ENCODE results near the gene SLC6A19. TPM values are rescaled to one million over a fixed set of nuclear protein-coding genes. Genes with fewer than 3 reads are reported as not detected.

SLC6A19 gene
- total and polyA plus RNA-seq, 9 of the 15 experiments (the other 6 are each of a cell fraction or from before 2014, with no cell fraction given), result 0.03 to 1.6 (median 0.59) TPM

DNA sequence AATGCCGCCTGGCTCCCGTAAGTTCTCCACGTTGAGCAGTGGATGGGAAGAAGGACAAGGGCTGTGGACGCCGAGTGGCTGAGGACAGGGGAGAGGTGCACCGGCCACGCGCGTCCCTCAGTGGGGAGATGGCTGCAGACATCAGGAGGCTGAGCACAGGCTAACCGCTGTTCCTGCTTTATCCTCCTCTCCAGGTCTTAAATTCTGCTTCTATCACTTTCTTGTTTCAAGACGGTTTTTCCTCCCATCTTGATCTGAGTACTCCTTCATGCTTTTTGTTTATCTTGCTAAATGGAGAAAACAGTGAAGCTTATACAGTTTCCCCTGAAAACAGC is 42.1 kb upstream of the SLC6A19 start:
- no peak overlapping the region for H3K27ac ChIP-seq (ENCODE audit: extremely low read depth, low read depth, low read length)
- peaks cover 28% of the 10 kb centered on the region for H4K20me1 ChIP-seq (replicated peaks; ENCODE audit: control insufficient read depth, insufficient read depth, low read length)
- BruUV-seq (replicated peaks), result no TSS peak
- peaks cover 0 to 34% of the 10 kb centered on the region in 2 experiments; a peak in 2 of 5 replicates for H3K4me1 ChIP-seq (replicated peaks in 1 of 2; ENCODE audit: control insufficient read depth in 2 of 2, insufficient read depth in 2 of 2, low read length in 2 of 2)
- DNase-seq (ENCODE audit: extremely low read depth in 1 of 4, low spot score in 3 of 4), result no peak
- ChIA-PET CTCF (ENCODE audit: low intra/inter-chr PET ratio) (no interaction called here), POLR2A (no interaction called here)
- no peaks in the 10 kb centered on the region for H3K79me2 ChIP-seq (ENCODE audit: control insufficient read depth, insufficient read depth, low read length)
- H3K36me3 ChIP-seq (ENCODE audit: control insufficient read depth, insufficient read depth, low read length), result no peaks in the 10 kb centered on the region
- FAIRE-seq, result no peak
- no peak for ATAC-seq
- H3K27me3 ChIP-seq (ENCODE audit: control insufficient read depth in 2 of 2, insufficient read depth in 2 of 2, low read length in 2 of 2), result peaks cover 35 to 85% of the 10 kb centered on the region in 2 experiments; a peak in 4 of 5 replicates
- H3K9ac ChIP-seq (ENCODE audit: insufficient read depth in 1 of 2, low read depth in 2 of 2, low read length in 2 of 2), result no peak overlapping the region
- peaks cover 4% of the 10 kb centered on the region; the same call in 1 of the 2 replicates for H3K9me3 ChIP-seq (replicated peaks; ENCODE audit: control insufficient read depth, insufficient read depth, low read depth, low read length)
- TF ChIP-seq RFX1 (IDR thresholded peaks at IDR 0.05) (no peak), ZNF408 (CRISPR knock-in tag; IDR thresholded peaks at IDR 0.05; ENCODE audit: low read depth) (no peak), ZNF766 (CRISPR knock-in tag; conservative IDR thresholded peaks at IDR 0.05) (no peak), KAT7 (CRISPR knock-in tag; IDR thresholded peaks at IDR 0.05; ENCODE audit: borderline replicate concordance) (no peak), ZNF75A (CRISPR knock-in tag; IDR thresholded peaks at IDR 0.05) (no peak), ETV5 (CRISPR knock-in tag; IDR thresholded peaks at IDR 0.05; ENCODE audit: low read depth) (no peak), ZNF134 (CRISPR knock-in tag; conservative IDR thresholded peaks at IDR 0.05) (no peak), ETV1 (tag; conservative IDR thresholded peaks at IDR 0.05; ENCODE audit: low read depth) (no peak), BRCA1 (IDR thresholded peaks at IDR 0.05) (no peak), BRCA1 (CRISPR knock-in tag; IDR thresholded peaks at IDR 0.05) (no peak), MCM2 (IDR thresholded peaks at IDR 0.05; ENCODE audit: low read depth) (no peak), STAT5A (IDR thresholded peaks at IDR 0.05; ENCODE audit: borderline replicate concordance, low read length) (no peak), PML (IDR thresholded peaks at IDR 0.05; ENCODE audit: low read length) (no peak), ARID1B (IDR thresholded peaks at IDR 0.05) (no peak), HEY1 (CRISPR knock-in tag; IDR thresholded peaks at IDR 0.05; ENCODE audit: borderline replicate concordance) (no peak)
- TF ChIP-seq, protein P1, sequence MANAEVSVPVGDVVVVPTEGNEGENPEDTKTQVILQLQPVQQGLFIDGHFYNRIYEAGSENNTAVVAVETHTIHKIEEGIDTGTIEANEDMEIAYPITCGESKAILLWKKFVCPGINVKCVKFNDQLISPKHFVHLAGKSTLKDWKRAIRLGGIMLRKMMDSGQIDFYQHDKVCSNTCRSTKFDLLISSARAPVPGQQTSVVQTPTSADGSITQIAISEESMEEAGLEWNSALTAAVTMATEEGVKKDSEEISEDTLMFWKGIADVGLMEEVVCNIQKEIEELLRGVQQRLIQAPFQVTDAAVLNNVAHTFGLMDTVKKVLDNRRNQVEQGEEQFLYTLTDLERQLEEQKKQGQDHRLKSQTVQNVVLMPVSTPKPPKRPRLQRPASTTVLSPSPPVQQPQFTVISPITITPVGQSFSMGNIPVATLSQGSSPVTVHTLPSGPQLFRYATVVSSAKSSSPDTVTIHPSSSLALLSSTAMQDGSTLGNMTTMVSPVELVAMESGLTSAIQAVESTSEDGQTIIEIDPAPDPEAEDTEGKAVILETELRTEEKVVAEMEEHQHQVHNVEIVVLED (CRISPR knock-in tag; IDR thresholded peaks at IDR 0.05), result no peak
- TF ChIP-seq, protein P2, sequence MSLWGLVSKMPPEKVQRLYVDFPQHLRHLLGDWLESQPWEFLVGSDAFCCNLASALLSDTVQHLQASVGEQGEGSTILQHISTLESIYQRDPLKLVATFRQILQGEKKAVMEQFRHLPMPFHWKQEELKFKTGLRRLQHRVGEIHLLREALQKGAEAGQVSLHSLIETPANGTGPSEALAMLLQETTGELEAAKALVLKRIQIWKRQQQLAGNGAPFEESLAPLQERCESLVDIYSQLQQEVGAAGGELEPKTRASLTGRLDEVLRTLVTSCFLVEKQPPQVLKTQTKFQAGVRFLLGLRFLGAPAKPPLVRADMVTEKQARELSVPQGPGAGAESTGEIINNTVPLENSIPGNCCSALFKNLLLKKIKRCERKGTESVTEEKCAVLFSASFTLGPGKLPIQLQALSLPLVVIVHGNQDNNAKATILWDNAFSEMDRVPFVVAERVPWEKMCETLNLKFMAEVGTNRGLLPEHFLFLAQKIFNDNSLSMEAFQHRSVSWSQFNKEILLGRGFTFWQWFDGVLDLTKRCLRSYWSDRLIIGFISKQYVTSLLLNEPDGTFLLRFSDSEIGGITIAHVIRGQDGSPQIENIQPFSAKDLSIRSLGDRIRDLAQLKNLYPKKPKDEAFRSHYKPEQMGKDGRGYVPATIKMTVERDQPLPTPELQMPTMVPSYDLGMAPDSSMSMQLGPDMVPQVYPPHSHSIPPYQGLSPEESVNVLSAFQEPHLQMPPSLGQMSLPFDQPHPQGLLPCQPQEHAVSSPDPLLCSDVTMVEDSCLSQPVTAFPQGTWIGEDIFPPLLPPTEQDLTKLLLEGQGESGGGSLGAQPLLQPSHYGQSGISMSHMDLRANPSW (CRISPR knock-in tag; IDR thresholded peaks at IDR 0.05), result no peak
- TF ChIP-seq, protein P3, sequence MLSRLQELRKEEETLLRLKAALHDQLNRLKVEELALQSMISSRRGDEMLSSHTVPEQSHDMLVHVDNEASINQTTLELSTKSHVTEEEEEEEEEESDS (CRISPR knock-in tag; IDR thresholded peaks at IDR 0.05), result no peak
- TF ChIP-seq, protein P4, sequence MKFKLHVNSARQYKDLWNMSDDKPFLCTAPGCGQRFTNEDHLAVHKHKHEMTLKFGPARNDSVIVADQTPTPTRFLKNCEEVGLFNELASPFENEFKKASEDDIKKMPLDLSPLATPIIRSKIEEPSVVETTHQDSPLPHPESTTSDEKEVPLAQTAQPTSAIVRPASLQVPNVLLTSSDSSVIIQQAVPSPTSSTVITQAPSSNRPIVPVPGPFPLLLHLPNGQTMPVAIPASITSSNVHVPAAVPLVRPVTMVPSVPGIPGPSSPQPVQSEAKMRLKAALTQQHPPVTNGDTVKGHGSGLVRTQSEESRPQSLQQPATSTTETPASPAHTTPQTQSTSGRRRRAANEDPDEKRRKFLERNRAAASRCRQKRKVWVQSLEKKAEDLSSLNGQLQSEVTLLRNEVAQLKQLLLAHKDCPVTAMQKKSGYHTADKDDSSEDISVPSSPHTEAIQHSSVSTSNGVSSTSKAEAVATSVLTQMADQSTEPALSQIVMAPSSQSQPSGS (CRISPR knock-in tag; IDR thresholded peaks at IDR 0.05), result no peak
- intact Hi-C loops (cut with micrococcal nuclease) (no loop called here), in situ Hi-C loops (cut with MboI) (no loop called here)
- H2AFZ ChIP-seq (ENCODE audit: low read depth, low read length), result no peak overlapping the region
- WGBS (ENCODE audit: insufficient coverage, low coverage, missing lambda C conversion rate), result 7% methylated on average over 11 of the region's 11 CpGs
- H3K9me1 ChIP-seq (ENCODE audit: control insufficient read depth, insufficient read depth, low read length), result peaks cover 4% of the 10 kb centered on the region
- no peak overlapping the region for H3K4me3 ChIP-seq
- no peak overlapping the region for H3K4me2 ChIP-seq (ENCODE audit: insufficient read depth, low read length)

Data from K562 (cell line).